Astrocyte (in vitro differentiated cells and primary cell): ENCODE results near the gene THBS3.

Source experiments
- CTCF ChIP-seq: IDR thresholded peaks from 2 replicates; pipeline ENCODE4 v1.5.1; 2011; ENCODE audit warnings: low read depth, mild to moderate bottlenecking, inconsistent platforms, low read length, moderate library complexity; ENCODE audit not compliant: insufficient read depth
- EZH2 ChIP-seq: IDR thresholded peaks from 2 replicates; pipeline ENCODE4 v1.6.1; 2012; ENCODE audit warnings: mild to moderate bottlenecking, low read length, inconsistent platforms; ENCODE audit not compliant: insufficient read depth

- TF ChIP-seq CTCF = no peak
- no peak for TF ChIP-seq EZH2
Measured at GRCh38 chr1:155245163-155245524, 37.4 kb upstream of the THBS3 start.
